ENCODE data around the gene SPEG.
A peak's percentile ranks its signal among the peaks of the same experiment; 100 is the strongest.

Gene SPEG

GRCh38 chr2:219425238-219426067 is 9.2 kb upstream of the SPEG start:
- no peak for DNase-seq (ENCODE audit: low read depth)

GRCh38 chr2:219426068-219426443 is 8.6 kb upstream of the SPEG start:
- DNase-seq (ENCODE audit: low read depth) = no peak

- DNase-seq (ENCODE audit: low read depth) = no peak
These were observed 8.0 kb upstream of the SPEG start for GRCh38 chr2:219426534-219427136.

- DNase-seq (ENCODE audit: low read depth) = no peak
These were observed 6.2 kb upstream of the SPEG start for GRCh38 chr2:219428469-219428868.

- no peak for DNase-seq (ENCODE audit: low read depth)
These were observed 4.6 kb upstream of the SPEG start for GRCh38 chr2:219429958-219430606.

- no peak for DNase-seq (ENCODE audit: low read depth)
These were observed 3.7 kb upstream of the SPEG start for GRCh38 chr2:219430633-219431615.

- no peak for DNase-seq (ENCODE audit: low read depth)
These were observed 776 bp upstream of the SPEG start for GRCh38 chr2:219433666-219434467.

- DNase-seq (ENCODE audit: low read depth) = no peak
These were observed 250 bp upstream of the SPEG start for GRCh38 chr2:219434468-219434717.

GRCh38 chr2:219435701-219436100 is 1.1 kb downstream of the SPEG start:
- no peak for DNase-seq (ENCODE audit: low read depth)

- DNase-seq (ENCODE audit: low read depth) = no peak
These were observed 1.8 kb downstream of the SPEG start for GRCh38 chr2:219436491-219436890.

- DNase-seq (ENCODE audit: low read depth) = no peak
These were observed 2.5 kb downstream of the SPEG start for GRCh38 chr2:219437141-219437540.

GRCh38 chr2:219437690-219438206 is 3.1 kb downstream of the SPEG start:
- no peak for DNase-seq (ENCODE audit: low read depth)

- no peak for DNase-seq (ENCODE audit: low read depth)
These were observed 3.8 kb downstream of the SPEG start for GRCh38 chr2:219438453-219438852.

- no peak for DNase-seq (ENCODE audit: low read depth)
These were observed 4.9 kb downstream of the SPEG start for GRCh38 chr2:219439506-219439905.

- no peak for DNase-seq (ENCODE audit: low read depth)
These were observed 6.0 kb downstream of the SPEG start for GRCh38 chr2:219440388-219441256.

- DNase-seq (ENCODE audit: low read depth) = peak; percentile 49
These were observed 7.0 kb downstream of the SPEG start for GRCh38 chr2:219441451-219442255.

GRCh38 chr2:219442256-219443015 is 7.8 kb downstream of the SPEG start:
- no peak for DNase-seq (ENCODE audit: low read depth)

GRCh38 chr2:219443016-219443696 is 8.5 kb downstream of the SPEG start:
- DNase-seq (ENCODE audit: low read depth) = no peak

Measured in T follicular helper cell (primary cell).